ENCODE data around the gene PLIN3.
"Not testable (repeated sequence)": the region's sequence is repeated elsewhere in the genome, so short reads cannot be mapped to it uniquely, and the experiment has no call there.

Gene PLIN3

DNA sequence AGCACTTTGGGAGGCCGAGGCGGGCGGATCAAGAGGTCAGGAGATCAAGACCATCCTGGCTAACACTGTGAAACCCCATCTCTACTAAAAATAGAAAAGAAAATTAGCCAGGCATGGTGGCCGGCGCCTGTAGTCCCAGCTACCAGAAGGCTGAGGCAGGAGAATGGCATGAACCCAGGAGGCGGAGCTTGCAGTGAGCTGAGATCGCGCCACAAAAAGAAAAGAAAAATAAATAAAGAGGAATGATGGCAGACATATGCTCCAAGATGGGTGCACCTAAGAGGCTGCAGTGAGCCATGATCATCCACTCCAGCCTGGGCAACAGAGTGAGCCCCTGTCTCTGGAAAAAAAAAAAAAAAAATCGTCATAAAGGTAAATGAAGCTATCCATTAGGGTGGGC is 21.5 kb downstream of the PLIN3 start:
- DNase-seq = not testable (repeated sequence)

DNA sequence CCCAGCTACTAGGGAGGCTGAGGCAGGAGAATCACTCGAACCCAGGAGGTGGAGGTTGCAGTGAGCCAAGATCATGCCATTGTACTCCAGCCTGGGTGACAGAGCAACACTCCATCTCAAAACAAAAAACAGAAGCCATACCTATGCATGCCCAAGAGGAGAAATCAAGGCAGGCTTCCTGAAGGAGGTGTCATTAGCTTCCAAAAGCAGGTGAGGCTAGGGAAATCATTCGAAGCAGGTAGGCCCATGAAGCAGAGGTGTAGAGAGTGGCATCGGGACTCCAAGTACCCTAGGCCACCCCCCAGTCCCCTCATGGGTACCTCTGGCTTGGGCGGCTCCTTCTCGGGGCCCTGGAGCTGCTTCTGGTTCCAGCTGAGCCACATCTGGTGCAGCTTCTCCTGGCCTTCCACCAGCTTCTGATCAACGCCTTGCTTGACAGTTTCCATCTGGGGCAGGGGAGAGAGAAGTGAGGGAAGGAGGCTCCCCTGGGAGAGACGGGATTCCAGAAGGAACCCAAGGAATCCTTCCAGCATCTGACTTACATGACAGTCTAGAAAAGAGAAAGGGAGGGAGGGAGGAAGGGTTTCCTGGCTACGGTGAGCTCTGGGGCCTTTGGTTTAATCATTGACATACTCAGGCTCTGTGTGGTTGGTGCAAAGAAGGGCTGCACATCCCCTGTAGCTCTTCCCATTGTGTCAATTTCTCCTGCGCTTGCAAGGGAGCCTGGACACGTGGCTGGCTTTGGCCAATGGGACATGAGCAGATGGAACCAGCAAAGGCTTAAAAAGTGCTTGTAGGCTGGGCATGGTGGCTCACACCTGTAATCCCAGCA is 22.9 kb downstream of the PLIN3 start:
- no peak for DNase-seq

DNA sequence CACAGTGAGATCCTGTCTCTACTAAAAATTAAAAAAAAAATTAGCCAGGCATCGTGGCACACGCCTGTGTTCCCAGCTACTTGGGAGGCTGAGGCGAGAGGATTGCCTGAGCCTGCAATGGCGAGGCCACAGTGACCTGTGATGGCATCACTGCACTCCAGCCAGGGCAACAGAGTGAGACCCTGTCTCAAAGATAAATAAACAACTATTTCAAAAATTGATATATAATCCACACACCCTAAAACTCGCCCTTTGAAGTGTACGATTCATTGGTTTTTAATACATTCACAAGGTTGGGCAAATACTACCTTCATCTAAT is 23.9 kb downstream of the PLIN3 start:
- DNase-seq = no peak

DNA sequence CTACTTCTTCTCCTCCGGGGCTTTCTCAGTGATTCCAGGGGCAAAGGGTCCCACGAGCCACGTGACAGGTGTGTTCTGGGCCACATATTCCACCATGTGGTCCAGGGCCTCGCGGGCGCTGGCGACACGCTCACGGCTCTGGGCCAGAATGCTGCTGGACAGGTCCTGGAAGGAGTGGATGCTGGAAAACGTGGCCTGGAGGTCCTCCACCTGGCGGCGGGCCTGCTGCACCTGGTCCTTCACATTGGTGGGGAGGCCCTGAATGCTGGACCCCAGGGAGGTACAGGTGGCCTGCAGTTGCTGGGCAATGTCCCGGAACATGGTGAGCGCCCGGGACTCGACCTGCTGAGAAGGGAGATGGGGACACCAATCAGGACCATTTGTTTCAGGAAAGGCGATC is 28.3 kb downstream of the PLIN3 start:
- DNase-seq = no peak

GRCh38 chr19:4832776-4833175 is 34.7 kb downstream of the PLIN3 start:
- no peak for DNase-seq

DNA sequence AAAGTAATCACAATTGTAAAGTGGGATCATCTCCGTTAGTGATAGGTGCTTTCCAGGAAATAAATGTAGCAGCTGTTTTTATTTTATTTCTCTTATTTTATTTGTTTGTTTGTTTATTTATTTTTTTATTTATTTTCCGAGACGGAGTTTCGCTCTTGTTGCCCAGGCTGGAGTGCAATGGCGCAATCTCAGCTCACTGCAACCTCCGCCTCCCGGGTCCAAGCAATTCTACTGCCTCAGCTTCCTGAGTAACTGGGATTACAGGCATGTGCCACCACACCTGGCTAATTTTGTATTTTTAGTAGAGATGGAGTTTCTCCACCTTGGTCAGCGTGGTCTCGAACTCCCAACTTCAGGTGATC is 35.5 kb downstream of the PLIN3 start:
- not testable (repeated sequence) for DNase-seq

GRCh38 chr19:4831304-4831978 is 36.0 kb downstream of the PLIN3 start, which contains the start of gene TICAM1:
Gene TICAM1, minus strand, starts transcription at chr19:4831712. Its CDS starts 13,335 bp downstream, at chr19:4818377.
- DNase-seq = peak; percentile 87 to 95 (median 92)

GRCh38 chr19:4830768-4831265 is 36.6 kb downstream of the PLIN3 start:
- DNase-seq = no peak

DNA sequence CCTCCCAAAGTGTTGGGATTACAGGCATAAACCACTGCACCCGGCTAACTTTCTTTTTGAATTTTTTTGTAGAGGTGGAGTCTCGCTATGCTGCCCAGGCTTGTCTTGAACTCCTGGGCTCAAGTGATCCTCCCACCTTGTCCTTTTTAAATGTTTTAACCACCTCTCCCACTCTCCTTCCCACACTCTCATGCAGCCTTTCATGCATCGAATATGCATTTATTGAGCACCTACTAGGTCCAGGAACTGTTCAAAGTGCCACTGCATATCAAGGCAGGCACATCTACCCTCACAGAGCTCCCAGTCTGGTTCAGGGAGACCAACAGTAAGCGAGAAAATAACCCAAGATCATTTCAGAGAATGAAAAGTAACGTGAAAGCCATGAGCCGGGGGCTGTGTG is 37.1 kb downstream of the PLIN3 start:
- DNase-seq = no peak

GRCh38 chr19:4829001-4829712 is 38.3 kb downstream of the PLIN3 start:
- DNase-seq = peak; percentile 42 to 66 (median 64)

DNA sequence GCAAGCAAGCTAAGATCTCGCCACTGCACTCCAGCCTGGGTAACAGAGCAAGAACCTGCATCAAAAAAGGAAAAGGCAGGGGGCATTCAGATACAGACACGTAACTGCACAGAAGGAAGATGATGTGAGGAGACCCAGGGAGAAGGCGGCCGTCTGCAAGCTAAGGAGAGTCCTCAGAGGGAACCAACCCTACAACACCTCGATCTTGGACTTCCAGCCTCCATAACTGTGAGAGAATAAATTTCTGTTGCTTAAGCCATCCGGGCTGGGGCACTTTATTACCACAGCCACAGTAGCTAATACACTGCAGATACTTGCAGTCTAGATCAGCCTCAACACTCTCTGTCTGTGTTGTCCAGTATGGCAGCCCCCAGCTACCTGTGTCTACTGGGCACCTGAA is 43.9 kb downstream of the PLIN3 start:
- no peak for DNase-seq

DNA sequence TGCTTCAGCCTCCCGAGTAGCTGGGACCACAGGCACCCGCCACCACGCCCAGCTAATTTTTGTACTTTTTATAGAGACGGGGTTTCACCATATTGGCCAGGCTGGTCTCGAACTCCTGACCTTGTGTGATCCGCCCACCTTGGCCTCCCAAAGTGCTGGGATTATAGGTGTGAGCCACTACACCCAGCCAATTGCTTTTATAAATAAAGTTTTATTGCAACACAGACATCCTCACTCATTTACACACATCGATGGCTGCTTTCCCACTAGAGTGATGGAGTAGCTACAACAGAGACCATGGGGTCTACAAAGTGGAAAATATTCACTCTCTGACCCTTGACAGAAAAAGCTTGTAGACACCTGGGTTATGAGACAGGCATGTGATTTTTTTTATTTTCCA is 45.1 kb downstream of the PLIN3 start:
- not testable (repeated sequence) for DNase-seq

GRCh38 chr19:4821265-4821664 is 46.2 kb downstream of the PLIN3 start:
- DNase-seq = no peak

- DNase-seq = no peak
Observed at GRCh38 chr19:4817467-4818277, 49.8 kb downstream of the PLIN3 start.

DNA sequence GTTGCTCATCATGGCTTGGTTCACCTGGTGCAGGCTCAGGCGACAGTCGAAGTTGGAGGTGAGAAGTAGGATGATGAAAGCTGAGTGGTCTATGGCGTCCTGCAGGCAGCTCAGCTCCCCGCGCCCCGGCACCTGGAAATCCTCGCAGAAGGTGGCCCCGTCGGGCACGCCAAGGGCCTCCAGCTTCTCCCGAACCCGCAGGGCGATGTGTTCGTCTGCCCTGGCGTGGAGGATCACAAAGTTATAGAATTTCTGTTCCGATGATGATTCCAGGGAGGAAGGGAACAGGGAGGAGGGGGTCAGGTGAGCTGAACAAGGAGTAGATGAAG is 50.6 kb downstream of the PLIN3 start:
- no peak for DNase-seq

DNA sequence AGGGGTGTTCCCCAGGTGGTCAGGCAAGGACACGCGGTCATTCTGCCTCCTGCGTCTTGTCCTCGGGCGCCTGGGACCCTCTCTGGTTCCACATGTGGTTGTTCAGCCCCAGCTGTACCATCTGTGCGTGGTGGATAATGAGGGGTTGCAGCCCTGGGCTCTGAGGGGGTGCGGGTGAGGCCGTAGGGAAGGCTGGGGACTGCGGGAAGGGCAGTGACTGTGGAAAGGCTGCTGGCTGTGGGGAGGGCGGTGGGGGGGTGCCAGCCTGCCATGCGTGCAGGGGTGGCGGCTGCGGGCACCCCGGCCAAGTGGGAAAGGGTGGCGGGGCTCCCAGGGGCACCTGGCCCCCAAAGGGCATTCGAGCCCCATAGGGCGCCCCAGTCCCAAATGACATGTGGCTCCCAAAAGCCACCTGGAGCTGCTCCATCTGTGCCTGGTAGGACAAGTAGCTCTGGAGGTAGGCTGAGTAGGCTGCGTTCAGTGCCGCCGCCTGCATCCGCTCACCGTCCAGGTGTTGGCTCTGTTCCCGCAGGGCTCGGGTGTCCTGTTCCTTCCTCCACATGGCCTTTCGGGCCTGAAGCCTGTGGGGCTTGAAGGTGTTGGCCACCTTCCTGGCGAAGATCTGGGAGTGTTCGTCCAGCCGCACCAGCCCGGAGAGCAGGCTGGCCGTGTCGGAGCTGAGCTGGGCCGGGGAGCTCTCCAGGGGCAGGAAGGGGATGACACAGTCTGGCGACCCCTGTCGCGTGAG is 51.1 kb downstream of the PLIN3 start:
- no peak for DNase-seq

- peak; percentile 94 to 97 (median 96) for DNase-seq
Observed at GRCh38 chr19:4815426-4816201, 51.9 kb downstream of the PLIN3 start.

- no peak for DNase-seq
Observed at GRCh38 chr19:4814625-4815425, 52.6 kb downstream of the PLIN3 start.

DNA sequence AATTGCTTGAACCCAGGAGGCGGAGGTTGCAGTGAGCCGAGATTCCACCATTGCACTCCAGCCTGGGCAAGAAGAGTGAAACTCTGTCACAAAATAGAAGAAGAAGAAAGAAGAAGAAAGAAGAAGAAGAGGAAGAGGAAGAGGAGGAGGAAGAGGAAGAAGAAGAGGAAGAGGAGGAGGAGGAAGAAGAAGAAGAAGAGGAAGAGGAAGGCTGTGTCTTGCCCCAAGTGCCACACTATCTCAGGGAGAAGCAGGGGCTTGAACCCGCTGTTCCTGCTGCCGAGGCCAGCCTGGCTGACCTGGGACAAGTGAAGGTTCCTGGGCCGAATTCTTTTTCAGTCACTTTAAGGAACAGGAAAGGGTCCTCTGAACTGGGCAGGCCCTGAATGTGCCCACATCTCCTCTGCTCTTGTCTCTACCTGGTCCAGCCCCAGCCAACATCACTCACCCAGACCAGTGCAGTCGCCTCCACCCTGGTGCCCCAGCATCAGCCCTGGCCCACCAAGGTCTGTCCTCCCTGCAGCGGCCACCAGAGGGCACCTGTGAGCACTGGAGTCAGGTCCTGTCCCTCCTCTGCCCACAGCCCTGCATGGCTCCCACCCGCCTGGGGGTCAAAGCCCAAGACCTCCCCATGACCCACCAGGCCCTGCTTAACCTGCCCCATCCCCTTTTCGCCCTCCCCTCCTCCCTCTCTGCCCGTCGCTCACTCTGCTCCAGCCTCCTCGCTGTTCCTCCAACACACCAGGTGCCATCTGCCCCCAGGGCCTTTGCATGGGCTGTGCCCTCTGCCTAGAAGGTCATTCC is 55.9 kb downstream of the PLIN3 start:
- peak; percentile 76 to 90 (median 86) for DNase-seq

All from suppressor macrophage (primary cell).